H9 (cell line): ENCODE measurements around the gene SCN10A. TPM values are rescaled to one million over a fixed set of nuclear protein-coding genes. Genes with fewer than 3 reads are reported as not detected.

Experiments used
- DNase-seq: peaks from one replicate; pipeline ENCODE4 v3.0.0-alpha.2; 2017
- H2AFZ ChIP-seq: one replicate; pipeline ENCODE4 v1.6.1; 2013; ENCODE audit warnings: mild to moderate bottlenecking, low read length, control low read depth, moderate library complexity
- H2AK5ac ChIP-seq: 2 replicates; pipeline ENCODE4 v1.6.1; 2013; ENCODE audit warnings: low read length, control low read depth, mixed read lengths; ENCODE audit not compliant: insufficient read length
- H2BK120ac ChIP-seq: one replicate; pipeline ENCODE4 v1.6.1; 2013; ENCODE audit warnings: low read depth, mild to moderate bottlenecking, low read length, control low read depth, inconsistent platforms; ENCODE audit not compliant: poor library complexity, severe bottlenecking
- H2BK12ac ChIP-seq: 2 replicates; pipeline ENCODE4 v1.6.1; 2013; ENCODE audit warnings: low read length, control low read depth, mixed read lengths, low read depth; ENCODE audit not compliant: insufficient read length
- H2BK15ac ChIP-seq: 2 replicates; pipeline ENCODE4 v1.6.1; 2013; ENCODE audit warnings: low read depth, low read length, control low read depth
- H2BK20ac ChIP-seq: one replicate; pipeline ENCODE4 v1.6.1; 2013; ENCODE audit warnings: low read depth, mild to moderate bottlenecking, low read length, control low read depth, inconsistent platforms; ENCODE audit not compliant: poor library complexity, severe bottlenecking
- H2BK5ac ChIP-seq: 2 replicates; pipeline ENCODE4 v1.6.1; 2013; ENCODE audit warnings: low read length, control low read depth, mixed read lengths; ENCODE audit not compliant: insufficient read length
- H3K14ac ChIP-seq: 2 replicates; pipeline ENCODE4 v1.6.1; 2013; ENCODE audit warnings: low read length, control low read depth; ENCODE audit not compliant: insufficient read depth
- H3K18ac ChIP-seq: 2 replicates; pipeline ENCODE4 v1.6.1; 2013; ENCODE audit warnings: low read depth, mild to moderate bottlenecking, mixed read lengths, low read length, control low read depth; ENCODE audit not compliant: insufficient read length
- H3K23ac ChIP-seq: 2 replicates; pipeline ENCODE4 v1.6.1; 2013; ENCODE audit warnings: low read length, control low read depth, mixed read lengths, low read depth; ENCODE audit not compliant: insufficient read length
- H3K23me2 ChIP-seq: 2 replicates; pipeline ENCODE4 v1.6.1; 2013; ENCODE audit warnings: low read depth, mild to moderate bottlenecking, mixed read lengths, low read length, control low read depth; ENCODE audit not compliant: insufficient read length, poor library complexity, severe bottlenecking
- H3K27ac ChIP-seq: 2 replicates; pipeline ENCODE4 v1.5.1; 2013; ENCODE audit warnings: low read length, control low read depth, mixed read lengths, low read depth; ENCODE audit not compliant: insufficient read length
- H3K27me3 ChIP-seq: 2 replicates; pipeline ENCODE4 v1.6.1; 2013; ENCODE audit warnings: low read length, control low read depth, inconsistent platforms; ENCODE audit not compliant: insufficient read depth
- H3K4ac ChIP-seq: 2 replicates; pipeline ENCODE4 v1.6.1; 2013; ENCODE audit warnings: low read depth, mild to moderate bottlenecking, control low read depth, inconsistent platforms, low read length, moderate library complexity
- H3K4me1 ChIP-seq: 2 replicates; pipeline ENCODE4 v1.6.1; 2013; ENCODE audit warnings: low read length, control low read depth, inconsistent platforms; ENCODE audit not compliant: insufficient read depth
- H3K4me2 ChIP-seq: 2 replicates; pipeline ENCODE4 v1.6.1; 2013; ENCODE audit warnings: low read length, control low read depth, mixed read lengths; ENCODE audit not compliant: insufficient read length, insufficient read depth
- H3K56ac ChIP-seq: 2 replicates; pipeline ENCODE4 v1.6.1; 2013; ENCODE audit warnings: low read depth, mild to moderate bottlenecking, mixed read lengths, low read length, control low read depth; ENCODE audit not compliant: insufficient read length
- H3K79me1 ChIP-seq: 2 replicates; pipeline ENCODE4 v1.6.1; 2013; ENCODE audit warnings: low read depth, mild to moderate bottlenecking, moderate library complexity, low read length, control low read depth, inconsistent platforms; ENCODE audit not compliant: insufficient read depth, poor library complexity, severe bottlenecking
- H3K79me2 ChIP-seq: 2 replicates; pipeline ENCODE4 v1.6.1; 2013; ENCODE audit warnings: low read length, control low read depth, inconsistent platforms; ENCODE audit not compliant: insufficient read depth
- H3K9ac ChIP-seq: 2 replicates; pipeline ENCODE4 v1.6.1; 2013; ENCODE audit warnings: low read length, control low read depth, mixed read lengths; ENCODE audit not compliant: insufficient read length; ENCODE audit errors: extremely low read depth
- H3K9me3 ChIP-seq: one replicate; pipeline ENCODE4 v1.6.1; 2013; ENCODE audit warnings: low read depth, low read length, inconsistent platforms; ENCODE audit not compliant: control insufficient read depth
- H3T11ph ChIP-seq: one replicate; pipeline ENCODE4 v1.6.1; 2013; ENCODE audit warnings: mild to moderate bottlenecking, low read length, control low read depth, inconsistent platforms
- H4K20me1 ChIP-seq: one replicate; pipeline ENCODE4 v1.6.1; 2013; ENCODE audit not compliant: control insufficient read depth, insufficient read length, insufficient read depth
- H4K5ac ChIP-seq: 2 replicates; pipeline ENCODE4 v1.6.1; 2013; ENCODE audit warnings: low read depth, mild to moderate bottlenecking, mixed read lengths, low read length, control low read depth; ENCODE audit not compliant: insufficient read length
- H4K8ac ChIP-seq: replicated peaks from 2 replicates; pipeline ENCODE4 v1.6.1; 2013; ENCODE audit warnings: low read length, control low read depth, mixed read lengths, low read depth; ENCODE audit not compliant: insufficient read length
- H4K91ac ChIP-seq: 2 replicates; pipeline ENCODE4 v1.6.1; 2013; ENCODE audit warnings: low read depth, mild to moderate bottlenecking, moderate library complexity, mixed read lengths, low read length, control low read depth; ENCODE audit not compliant: insufficient read length
- H3K27ac Mint-ChIP-seq, 3 experiments: 2 replicates in 2 of 3; 3 replicates in 1 of 3; pipeline ENCODE4 v1.8.0; 2020 to 2021; ENCODE audit warnings: mixed read lengths in 3 of 3, mild to moderate bottlenecking in 1 of 3, moderate library complexity in 1 of 3
- H3K27me3 Mint-ChIP-seq: 2 replicates; pipeline ENCODE4 v1.8.0; 2021; ENCODE audit warnings: low read depth, mild to moderate bottlenecking, moderate library complexity, mixed read lengths
- H3K36me3 Mint-ChIP-seq, 3 experiments: 2 replicates in 2 of 3; 3 replicates in 1 of 3; pipeline ENCODE4 v1.8.0; 2020 to 2021; ENCODE audit warnings: low read depth in 3 of 3, mixed read lengths in 3 of 3; ENCODE audit not compliant: insufficient read depth in 1 of 3
- H3K4me1 Mint-ChIP-seq, 2 experiments: 2 replicates each; pipeline ENCODE4 v1.8.0; 2020; ENCODE audit warnings: mixed read lengths in 2 of 2
- H3K4me3 Mint-ChIP-seq, 2 experiments: 2 replicates in 1 of 2; 3 replicates in 1 of 2; pipeline ENCODE4 v1.8.0; 2020 to 2021; ENCODE audit warnings: mild to moderate bottlenecking in 2 of 2, mixed read lengths in 2 of 2, moderate library complexity in 1 of 2
- H3K9me3 Mint-ChIP-seq, 2 experiments: 2 replicates in 1 of 2; 3 replicates in 1 of 2; pipeline ENCODE4 v1.8.0; 2020; ENCODE audit warnings: mild to moderate bottlenecking in 2 of 2, mixed read lengths in 2 of 2, moderate library complexity in 1 of 2
- CTCF ChIP-seq: fragments of 200-600 bp; sonication (generic); conservative IDR thresholded peaks from 3 replicates; pipeline ENCODE4 v1.8.0; 2021; ENCODE audit warnings: antibody characterized with exemption, mild to moderate bottlenecking
- WGBS: extraction: QIAGEN DNeasy Blood & Tissue Kit; methylation state at CpG from one replicate; pipeline ENCODE4 v1.1.7; 2013; ENCODE audit warnings: missing lambda C conversion rate, low lambda C conversion rate, mixed read lengths; ENCODE audit not compliant: insufficient read length; ENCODE audit errors: extremely low coverage; 5-methylcytosine and 5-hydroxymethylcytosine counted together
- total RNA-seq: library from RNA; stranded (reverse); gene quantifications from 2 replicates; pipeline ENCODE4 v1.2.1, GENCODE V29; 2021

The SCN10A gene
- total RNA-seq, 1 experiment from 2014 or later = not detected

GRCh38 chr3:38757721-38758120 lies 58.3 kb downstream of the SCN10A start:
- H3K9me3 Mint-ChIP-seq = peaks cover 0 to 4% of the 10 kb centered on the region in 2 experiments; a peak in 2 of 5 replicates

More at GRCh38 chr3:38757721-38758120, 58.3 kb downstream of the SCN10A start:
- H2AFZ ChIP-seq = no peak overlapping the region
- H2BK15ac ChIP-seq = no peak overlapping the region
- H3K23ac ChIP-seq = no peak overlapping the region
- H3K9me3 ChIP-seq = no peaks in the 10 kb centered on the region
- H3K56ac ChIP-seq = no peak overlapping the region
- no peak overlapping the region for H3K9ac ChIP-seq
- H3K4ac ChIP-seq = no peak overlapping the region
- no peak overlapping the region for H4K91ac ChIP-seq
- WGBS = no CpG with 5 or more reads among the region's 4 CpGs
- H2BK5ac ChIP-seq = no peak overlapping the region
- no peaks in the 10 kb centered on the region for H4K20me1 ChIP-seq
- no peak overlapping the region for H3K18ac ChIP-seq
- H3T11ph ChIP-seq = no peak overlapping the region
- no peak overlapping the region for H3K4me3 Mint-ChIP-seq
- H2BK12ac ChIP-seq = no peak overlapping the region
- no peak overlapping the region for H2BK20ac ChIP-seq
- H3K79me1 ChIP-seq = no peaks in the 10 kb centered on the region
- no peaks in the 10 kb centered on the region for H3K4me1 Mint-ChIP-seq
- H3K27ac ChIP-seq = no peak overlapping the region
- H3K14ac ChIP-seq = no peak overlapping the region
- H2BK120ac ChIP-seq = no peak overlapping the region
- no peaks in the 10 kb centered on the region for H3K36me3 Mint-ChIP-seq
- no peak overlapping the region for H3K4me2 ChIP-seq
- no peaks in the 10 kb centered on the region for H3K4me1 ChIP-seq
- H3K23me2 ChIP-seq = no peaks in the 10 kb centered on the region
- no peak overlapping the region for H2AK5ac ChIP-seq
- no peak overlapping the region for H4K8ac ChIP-seq
- H4K5ac ChIP-seq = no peak overlapping the region
- peaks cover 29% of the 10 kb centered on the region for H3K27me3 Mint-ChIP-seq
- H3K79me2 ChIP-seq = no peaks in the 10 kb centered on the region
- no peak for TF ChIP-seq CTCF
- H3K27me3 ChIP-seq = no peaks in the 10 kb centered on the region
- DNase-seq = no peak
- H3K27ac Mint-ChIP-seq = no peak overlapping the region
